Ammon's horn (tissue), 1 donor: Measurements from ENCODE around the gene IGSF21.

Experiments
- DNase-seq: peaks from one replicate; pipeline ENCODE4 v3.0.0-alpha.2; 2016; ENCODE audit warnings: low spot score

IGSF21 gene

GRCh38 chr1:18262726-18263125, 155.1 kb downstream of the IGSF21 start:
- DNase-seq, result no peak

GRCh38 chr1:18263547-18264120, 156.0 kb downstream of the IGSF21 start:
- no peak for DNase-seq

- DNase-seq, result no peak
Measured at GRCh38 chr1:18264450-18265039, 156.9 kb downstream of the IGSF21 start.

- no peak for DNase-seq
Measured at GRCh38 chr1:18265641-18266040, 158.0 kb downstream of the IGSF21 start.

GRCh38 chr1:18266391-18266790, 158.8 kb downstream of the IGSF21 start:
- DNase-seq, result no peak

- DNase-seq, result no peak
Measured at GRCh38 chr1:18271336-18271735, 163.7 kb downstream of the IGSF21 start.

GRCh38 chr1:18278946-18279345, 171.3 kb downstream of the IGSF21 start:
- DNase-seq, result no peak

GRCh38 chr1:18279351-18280074, 171.9 kb downstream of the IGSF21 start:
- DNase-seq, result no peak

GRCh38 chr1:18280956-18281355, 173.4 kb downstream of the IGSF21 start:
- DNase-seq, result no peak

GRCh38 chr1:18282851-18283600, 175.4 kb downstream of the IGSF21 start:
- DNase-seq, result peak; percentile 47

- no peak for DNase-seq
Measured at GRCh38 chr1:18283601-18284385, 176.2 kb downstream of the IGSF21 start.

- no peak for DNase-seq
Measured at GRCh38 chr1:18284805-18285537, 177.4 kb downstream of the IGSF21 start.

GRCh38 chr1:18285538-18285924, 177.9 kb downstream of the IGSF21 start:
- no peak for DNase-seq

- no peak for DNase-seq
Measured at GRCh38 chr1:18288722-18289121, 181.1 kb downstream of the IGSF21 start.

GRCh38 chr1:18289597-18289996, 182.0 kb downstream of the IGSF21 start:
- DNase-seq, result no peak

GRCh38 chr1:18290740-18291412, 183.3 kb downstream of the IGSF21 start:
- DNase-seq, result no peak

- DNase-seq, result no peak
Measured at GRCh38 chr1:18292531-18292930, 184.9 kb downstream of the IGSF21 start.

GRCh38 chr1:18293291-18293690, 185.7 kb downstream of the IGSF21 start:
- DNase-seq, result no peak

GRCh38 chr1:18294437-18295176, 187.0 kb downstream of the IGSF21 start:
- no peak for DNase-seq
